GM21360 (cell line): ENCODE data around the gene CHST11.

Source experiments
- ATAC-seq: cut with Tn5 transposase; IDR thresholded peaks from one replicate; pipeline ENCODE4 v1.9.1; 2021; ENCODE audit warnings: mild to moderate bottlenecking, moderate library complexity; ENCODE audit not compliant: unreplicated experiment

Gene CHST11

GRCh38 chr12:104479123-104479662, 22.4 kb downstream of the CHST11 start:
- ATAC-seq, result no peak

GRCh38 chr12:104480012-104480411, 23.3 kb downstream of the CHST11 start:
- ATAC-seq, result no peak

DNA sequence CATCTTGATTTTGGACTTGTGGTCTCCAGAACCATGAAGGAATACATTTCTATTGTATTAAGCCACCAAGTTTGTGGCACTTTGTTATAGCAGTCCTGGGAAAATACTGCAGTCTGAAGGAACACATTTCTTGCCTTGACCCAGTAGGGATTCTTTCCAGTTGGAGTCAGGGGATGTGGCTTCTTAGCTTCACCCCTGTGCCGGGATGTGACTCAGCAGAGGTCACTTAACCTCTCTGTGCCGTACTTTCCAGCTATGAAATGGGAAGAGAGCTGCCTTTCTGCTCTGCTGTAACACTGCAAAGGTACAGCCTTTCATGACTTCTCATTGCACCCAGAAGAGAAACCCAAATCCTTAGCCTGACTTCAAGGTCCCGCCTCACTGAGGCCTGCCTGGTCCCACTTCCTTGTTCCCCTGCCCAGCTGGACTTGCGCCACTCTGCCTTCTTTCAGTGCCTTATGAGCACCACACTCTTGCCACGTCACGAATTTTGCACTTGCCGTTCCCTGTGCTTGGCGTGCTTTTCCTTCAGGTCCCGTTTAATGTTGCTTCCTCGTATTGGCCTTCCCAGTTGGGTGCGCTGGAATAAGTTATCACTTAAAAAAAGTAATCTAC, 24.2 kb downstream of the CHST11 start:
- ATAC-seq, result no peak

DNA sequence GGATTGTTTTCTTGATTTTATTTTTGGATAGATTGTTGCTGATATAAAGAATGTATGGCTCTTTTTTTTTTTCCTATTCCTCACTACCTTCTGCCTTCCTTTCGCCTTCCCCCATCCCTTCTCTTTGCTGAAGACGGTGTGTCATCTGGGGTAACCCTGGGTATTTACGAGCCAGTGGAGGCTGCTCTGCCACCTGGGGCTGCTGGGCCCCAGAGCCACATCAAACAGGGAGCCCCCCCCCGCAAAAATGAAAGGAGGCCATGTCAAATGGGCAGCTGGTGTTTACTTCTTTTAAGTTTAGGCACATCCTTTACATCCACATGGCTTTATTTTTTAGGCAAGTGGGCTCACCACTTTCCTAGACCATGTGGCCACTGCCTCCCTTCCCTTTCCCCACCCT, 25.4 kb downstream of the CHST11 start:
- ATAC-seq, result no peak

GRCh38 chr12:104482748-104483147, 26.0 kb downstream of the CHST11 start:
- no peak for ATAC-seq

DNA sequence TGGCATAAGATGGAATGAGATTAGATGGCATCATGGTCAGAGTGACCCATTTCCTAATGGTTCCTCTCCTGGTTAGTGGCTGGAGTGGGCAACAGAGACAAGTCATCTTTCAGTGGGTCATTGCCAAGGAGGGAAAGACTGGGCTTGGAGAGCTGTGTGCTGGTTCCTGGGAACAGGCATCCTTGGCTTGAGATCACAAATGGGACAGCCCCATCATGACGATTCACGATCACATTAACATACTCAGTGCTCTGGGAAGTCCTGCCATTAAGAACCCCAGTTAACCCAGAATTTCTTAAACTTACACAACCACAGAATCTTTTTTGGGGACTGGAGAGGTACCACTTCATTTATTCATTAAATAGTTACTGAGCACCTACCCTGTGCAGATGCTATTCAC, 27.3 kb downstream of the CHST11 start:
- no peak for ATAC-seq

- peak; percentile 53 for ATAC-seq
These were observed 29.1 kb downstream of the CHST11 start for GRCh38 chr12:104485651-104486362.

GRCh38 chr12:104486363-104486750, 29.6 kb downstream of the CHST11 start:
- ATAC-seq, result no peak

DNA sequence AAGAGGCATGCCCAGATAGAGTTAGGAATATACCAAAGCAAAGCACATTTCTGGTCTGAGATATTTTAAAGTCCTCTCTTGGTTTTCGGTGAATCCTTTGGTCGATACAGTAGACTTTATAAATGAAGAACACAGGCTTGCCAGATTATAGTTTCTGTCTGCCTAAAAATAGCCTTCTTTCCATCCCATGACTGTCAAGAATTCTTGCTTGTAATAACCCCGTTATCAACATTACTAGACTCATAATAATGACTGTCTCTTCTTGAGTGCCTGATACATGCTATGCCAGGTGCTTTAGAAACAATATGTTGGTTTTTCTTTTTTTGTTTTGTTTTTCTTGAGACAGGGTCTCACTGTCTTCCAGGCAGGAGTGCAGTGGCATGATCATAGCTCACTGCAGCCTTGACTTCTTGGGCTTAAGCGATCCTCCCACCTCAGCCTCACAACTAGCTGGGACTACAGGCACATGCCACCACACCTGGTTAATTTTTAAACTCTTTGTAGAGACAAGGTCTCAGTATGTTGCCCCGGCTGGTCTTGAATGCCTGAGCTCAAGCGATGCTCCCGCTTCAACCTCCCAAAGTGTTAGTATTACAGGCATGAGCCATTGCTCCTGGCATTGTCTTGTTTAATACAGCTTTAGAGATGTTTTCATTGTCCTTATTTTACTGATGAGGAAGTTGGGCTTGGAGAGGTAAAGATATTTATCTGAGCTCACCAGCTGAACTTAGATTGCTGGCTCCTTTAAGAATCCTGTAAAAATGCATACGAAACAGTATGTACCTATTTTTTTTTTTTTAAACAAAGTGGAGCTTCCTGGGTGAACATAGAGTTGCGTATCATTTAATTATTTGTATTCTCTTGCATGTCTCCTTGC, 30.4 kb downstream of the CHST11 start:
- ATAC-seq, result no peak

GRCh38 chr12:104488374-104488773, 31.6 kb downstream of the CHST11 start:
- no peak for ATAC-seq

GRCh38 chr12:104490186-104490585, 33.4 kb downstream of the CHST11 start:
- ATAC-seq, result no peak

- no peak for ATAC-seq
These were observed 34.1 kb downstream of the CHST11 start for GRCh38 chr12:104490850-104491249.

- no peak for ATAC-seq
These were observed 36.7 kb downstream of the CHST11 start for GRCh38 chr12:104493496-104493895.

DNA sequence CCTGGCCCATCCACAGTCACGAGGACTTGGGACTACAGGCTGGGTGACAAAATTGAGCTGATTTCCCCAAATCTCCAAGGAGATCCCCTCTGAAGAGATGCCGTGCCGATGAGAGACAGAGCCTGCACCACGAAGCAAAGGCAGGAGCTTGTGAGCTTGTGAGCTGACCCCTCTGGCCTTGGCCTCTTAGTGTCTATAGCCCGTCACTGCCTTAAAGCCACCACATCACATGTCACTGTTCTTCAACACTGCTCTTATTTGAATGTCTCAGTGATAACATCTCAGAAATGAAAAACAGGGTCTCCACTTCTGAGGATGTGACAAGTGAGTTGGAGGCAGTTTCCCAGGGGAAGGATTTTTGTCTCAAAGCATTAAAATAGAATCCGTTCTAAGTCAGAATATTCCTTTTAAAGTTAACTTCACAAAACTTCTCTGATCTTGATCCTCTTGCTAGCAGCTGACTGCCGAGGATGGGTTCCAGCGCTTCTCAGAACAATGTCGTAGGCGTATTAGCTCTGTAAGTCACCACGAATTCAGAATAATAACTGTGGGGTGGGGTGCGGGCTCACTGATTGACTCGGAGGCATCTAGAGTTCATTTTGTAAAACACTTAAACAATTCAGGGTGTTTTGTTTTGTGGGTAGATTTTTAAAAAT, 37.5 kb downstream of the CHST11 start:
- ATAC-seq, result peak; percentile 39

GRCh38 chr12:104494793-104495158, 38.0 kb downstream of the CHST11 start:
- ATAC-seq, result no peak

DNA sequence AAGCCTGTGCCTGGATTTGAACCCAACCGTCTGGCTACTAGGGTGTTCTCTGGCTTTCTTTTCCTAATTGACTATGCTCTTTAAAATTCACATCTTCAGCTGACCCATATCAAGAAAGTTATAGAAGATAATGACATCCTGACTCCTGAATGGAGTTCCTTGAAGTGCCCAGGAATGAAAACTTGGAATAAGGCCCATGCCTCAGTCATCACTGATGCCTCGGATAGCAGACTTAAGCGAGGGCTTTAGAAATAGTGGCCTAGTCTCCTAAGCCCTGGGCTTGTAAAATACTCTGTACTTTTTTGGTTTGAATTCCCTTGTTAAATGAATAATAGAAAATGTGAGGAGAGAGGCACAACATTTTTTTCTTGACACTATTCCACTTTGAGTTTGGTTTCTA, 39.0 kb downstream of the CHST11 start:
- ATAC-seq, result no peak

- ATAC-seq, result no peak
These were observed 39.6 kb downstream of the CHST11 start for GRCh38 chr12:104496336-104496735.

DNA sequence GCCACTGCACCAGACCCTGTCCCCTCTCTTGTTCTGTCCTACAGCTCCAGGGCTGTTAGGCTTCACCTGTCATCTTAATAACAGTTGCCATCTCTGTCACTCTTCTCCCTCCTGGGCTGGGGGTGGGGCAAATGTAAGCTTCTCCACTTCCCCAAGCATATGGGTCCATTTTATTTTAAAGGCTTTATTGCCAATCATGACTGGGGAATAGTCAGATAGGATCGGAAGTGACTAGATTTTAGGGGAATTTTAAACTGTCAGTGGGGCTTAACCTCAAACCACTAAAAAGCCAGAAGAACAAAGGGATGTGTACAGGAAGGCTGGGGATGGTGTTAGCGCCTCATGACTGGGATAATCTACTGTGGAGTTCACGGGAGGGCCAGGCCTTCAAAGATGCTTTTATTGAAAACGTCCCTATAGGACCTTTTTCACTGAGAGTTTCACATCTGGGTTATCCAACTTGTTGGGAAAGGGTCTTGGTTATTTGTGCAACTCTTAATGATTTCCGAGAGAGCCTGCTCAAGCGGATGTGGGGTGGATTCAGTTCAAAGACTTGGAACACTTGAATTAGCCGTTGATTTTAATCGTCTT, 41.6 kb downstream of the CHST11 start:
- no peak for ATAC-seq

- ATAC-seq, result no peak
These were observed 43.1 kb downstream of the CHST11 start for GRCh38 chr12:104499668-104500332.

- no peak for ATAC-seq
These were observed 44.4 kb downstream of the CHST11 start for GRCh38 chr12:104501115-104501514.
